ENCODE data around the gene CCDC127.

DNA sequence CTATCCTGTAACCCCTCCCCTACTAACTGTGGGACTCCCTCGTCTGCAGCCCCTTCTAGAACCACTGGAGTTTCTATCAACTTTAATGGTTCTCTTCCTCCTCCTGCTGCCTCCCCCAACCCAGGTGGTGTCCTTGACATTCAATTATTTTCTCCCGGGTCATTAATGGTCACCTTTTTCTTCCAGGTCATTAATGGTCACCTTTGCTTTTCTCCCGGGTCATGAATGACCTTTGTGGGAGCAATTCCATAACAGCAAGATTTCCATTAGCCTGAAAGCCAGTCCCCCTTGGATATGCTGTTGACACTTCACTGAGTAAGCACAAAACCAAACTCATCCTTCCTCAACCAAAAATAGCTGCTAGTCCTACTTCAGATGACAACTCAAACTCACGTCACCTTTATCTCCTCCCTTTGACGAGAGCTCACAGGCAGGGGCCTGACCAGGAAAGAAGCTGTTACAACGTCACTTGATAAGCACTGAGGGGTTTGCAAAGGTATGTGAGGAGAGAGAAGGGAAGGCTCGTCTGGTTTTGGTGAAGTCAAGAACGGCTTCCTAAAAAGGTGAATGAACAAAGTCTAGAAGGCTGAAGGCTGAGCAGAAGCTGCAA, 10.9 kb downstream of the CCDC127 start:
- TF ChIP-seq, protein P1, sequence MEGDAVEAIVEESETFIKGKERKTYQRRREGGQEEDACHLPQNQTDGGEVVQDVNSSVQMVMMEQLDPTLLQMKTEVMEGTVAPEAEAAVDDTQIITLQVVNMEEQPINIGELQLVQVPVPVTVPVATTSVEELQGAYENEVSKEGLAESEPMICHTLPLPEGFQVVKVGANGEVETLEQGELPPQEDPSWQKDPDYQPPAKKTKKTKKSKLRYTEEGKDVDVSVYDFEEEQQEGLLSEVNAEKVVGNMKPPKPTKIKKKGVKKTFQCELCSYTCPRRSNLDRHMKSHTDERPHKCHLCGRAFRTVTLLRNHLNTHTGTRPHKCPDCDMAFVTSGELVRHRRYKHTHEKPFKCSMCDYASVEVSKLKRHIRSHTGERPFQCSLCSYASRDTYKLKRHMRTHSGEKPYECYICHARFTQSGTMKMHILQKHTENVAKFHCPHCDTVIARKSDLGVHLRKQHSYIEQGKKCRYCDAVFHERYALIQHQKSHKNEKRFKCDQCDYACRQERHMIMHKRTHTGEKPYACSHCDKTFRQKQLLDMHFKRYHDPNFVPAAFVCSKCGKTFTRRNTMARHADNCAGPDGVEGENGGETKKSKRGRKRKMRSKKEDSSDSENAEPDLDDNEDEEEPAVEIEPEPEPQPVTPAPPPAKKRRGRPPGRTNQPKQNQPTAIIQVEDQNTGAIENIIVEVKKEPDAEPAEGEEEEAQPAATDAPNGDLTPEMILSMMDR (IDR thresholded peaks at IDR 0.05; ENCODE audit: extremely low read depth in 1 of 2, insufficient read depth in 1 of 2, low read depth in 1 of 2, low read length in 2 of 2), result no peak
- TF ChIP-seq JUN (IDR thresholded peaks at IDR 0.05; ENCODE audit: borderline replicate concordance, insufficient read depth, insufficient read length, low read depth), result no peak
- TF ChIP-seq POLR2A (IDR thresholded peaks at IDR 0.05; ENCODE audit: low read depth, low read length), result no peak
- TF ChIP-seq, protein P2, sequence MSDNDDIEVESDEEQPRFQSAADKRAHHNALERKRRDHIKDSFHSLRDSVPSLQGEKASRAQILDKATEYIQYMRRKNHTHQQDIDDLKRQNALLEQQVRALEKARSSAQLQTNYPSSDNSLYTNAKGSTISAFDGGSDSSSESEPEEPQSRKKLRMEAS (IDR thresholded peaks at IDR 0.05; ENCODE audit: insufficient read depth, insufficient read length), result no peak
- TF ChIP-seq EZH2 (IDR thresholded peaks at IDR 0.05; ENCODE audit: borderline replicate concordance, low read depth, low read length, severe bottlenecking), result no peak
- TF ChIP-seq POLR2AphosphoS5 (IDR thresholded peaks at IDR 0.05; ENCODE audit: insufficient read depth, low read depth, low read length), result no peak
- no peak for TF ChIP-seq MYC (IDR thresholded peaks at IDR 0.05; ENCODE audit: low read depth, low read length)

Data from endothelial cell of umbilical vein (primary cell).